Kidney epithelial cell (primary cell): ENCODE results near the gene TRMT61B. TPM values are rescaled to one million over a fixed set of nuclear protein-coding genes. Genes with fewer than 3 reads are reported as not detected.

Experiments
- DNase-seq: peaks from one replicate; pipeline ENCODE4 v3.0.0-alpha.2; 2010; ENCODE audit warnings: low read depth
- H3K27me3 ChIP-seq: 2 replicates; pipeline ENCODE4 v1.6.0; 2011; ENCODE audit warnings: low read length; ENCODE audit not compliant: control insufficient read depth, insufficient read depth
- H3K36me3 ChIP-seq: 2 replicates; pipeline ENCODE4 v1.5.1; 2011; ENCODE audit warnings: low read length; ENCODE audit not compliant: control insufficient read depth, insufficient read depth
- H3K4me3 ChIP-seq: 2 replicates; pipeline ENCODE4 v1.5.1; 2011; ENCODE audit warnings: low read depth, mild to moderate bottlenecking, control low read depth, low read length
- CTCF ChIP-seq: IDR thresholded peaks from 2 replicates; pipeline ENCODE4 v1.5.1; 2011; ENCODE audit warnings: mild to moderate bottlenecking, moderate library complexity, low read length, control low read depth, inconsistent platforms; ENCODE audit not compliant: insufficient read depth, poor library complexity, severe bottlenecking
- total RNA-seq: library from RNA; depleted of rRNA; stranded (reverse); fragments of >200 nt; gene quantifications from 2 replicates; pipeline ENCODE4 v1.2.3, GENCODE V29; 2015

The TRMT61B gene
- 9.9 and 11.3 TPM in 2 replicates for total RNA-seq

GRCh38 chr2:28870146-28870891 lies at the start of gene TRMT61B:
TSS of gene TRMT61B (minus strand) at chr2:28870309. CDS start at chr2:28870277, 32 bp downstream.
- H3K36me3 ChIP-seq: no peaks in the 10 kb centered on the region
- peak within 1 kb of the TSS; percentile 86 for H3K4me3 ChIP-seq
- no peaks in the 10 kb centered on the region for H3K27me3 ChIP-seq
- no peak for TF ChIP-seq CTCF
- peak; percentile 80 for DNase-seq

DNA sequence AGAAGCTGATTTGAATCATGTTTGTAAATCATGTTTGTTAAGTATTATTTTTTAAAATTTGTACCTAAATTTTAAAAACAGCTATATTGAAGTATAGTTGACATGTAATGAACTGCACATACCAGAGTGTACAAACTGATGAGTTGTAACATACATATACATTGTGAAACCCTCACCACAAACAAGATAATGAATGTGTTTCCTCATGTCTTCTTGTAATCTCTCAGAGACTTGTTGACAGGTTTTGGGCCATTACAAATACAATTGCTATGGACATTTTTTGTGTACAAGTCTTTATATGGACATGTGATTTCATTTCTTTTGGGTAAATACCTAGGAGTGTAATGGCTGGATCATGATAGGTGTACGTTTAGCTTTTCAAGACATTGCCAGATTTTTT lies 45.8 kb upstream of the TRMT61B start:
- no peak overlapping the region for H3K4me3 ChIP-seq
- DNase-seq: no peak
- no peak for TF ChIP-seq CTCF
- no peaks in the 10 kb centered on the region for H3K27me3 ChIP-seq
- H3K36me3 ChIP-seq: no peaks in the 10 kb centered on the region

DNA sequence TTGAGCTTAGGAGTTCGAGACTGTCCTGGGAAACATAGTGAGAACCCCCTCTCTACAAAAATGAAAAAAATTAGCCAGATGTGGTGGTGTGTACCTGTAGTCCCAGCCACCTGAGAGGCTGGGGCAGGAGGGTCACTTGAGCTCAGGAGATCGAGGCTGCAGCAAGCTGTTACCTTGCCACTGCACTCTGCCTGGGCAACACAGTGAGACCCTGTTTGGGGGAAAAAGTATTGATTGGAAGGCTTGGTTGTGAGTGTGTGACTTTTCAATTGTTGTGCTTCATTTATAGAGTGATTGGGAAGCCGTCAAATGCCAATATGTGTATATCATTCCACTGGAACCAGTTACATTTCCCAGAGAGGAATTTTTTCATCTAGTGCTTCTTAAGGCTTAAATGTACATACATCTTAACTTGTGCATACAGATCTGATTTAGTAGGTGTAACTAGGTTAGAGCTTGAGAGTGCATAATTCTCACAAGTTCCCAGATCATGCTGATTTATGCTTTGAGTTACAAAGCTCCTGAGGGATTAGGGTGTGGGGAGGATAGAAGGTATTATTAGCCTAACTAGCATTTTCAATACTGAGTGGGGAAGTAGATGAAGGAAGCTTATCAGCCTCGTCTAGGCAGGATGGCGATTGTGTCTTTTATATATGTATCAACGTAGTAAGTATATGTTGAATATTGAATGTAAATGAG lies 39.7 kb upstream of the TRMT61B start:
- H3K36me3 ChIP-seq: no peaks in the 10 kb centered on the region
- TF ChIP-seq CTCF: no peak
- DNase-seq: no peak

GRCh38 chr2:28908172-28908571 lies 38.1 kb upstream of the TRMT61B start:
- no peaks in the 10 kb centered on the region for H3K36me3 ChIP-seq
- DNase-seq: no peak
- no peak overlapping the region for H3K4me3 ChIP-seq
- H3K27me3 ChIP-seq: no peaks in the 10 kb centered on the region
- no peak for TF ChIP-seq CTCF

More for the DNA sequence above, 39.7 kb upstream of the TRMT61B start:
- Histone ChIP-seq H3K27me3 (no peaks in the 10 kb centered on the region), H3K4me3 (no peak overlapping the region)

DNA sequence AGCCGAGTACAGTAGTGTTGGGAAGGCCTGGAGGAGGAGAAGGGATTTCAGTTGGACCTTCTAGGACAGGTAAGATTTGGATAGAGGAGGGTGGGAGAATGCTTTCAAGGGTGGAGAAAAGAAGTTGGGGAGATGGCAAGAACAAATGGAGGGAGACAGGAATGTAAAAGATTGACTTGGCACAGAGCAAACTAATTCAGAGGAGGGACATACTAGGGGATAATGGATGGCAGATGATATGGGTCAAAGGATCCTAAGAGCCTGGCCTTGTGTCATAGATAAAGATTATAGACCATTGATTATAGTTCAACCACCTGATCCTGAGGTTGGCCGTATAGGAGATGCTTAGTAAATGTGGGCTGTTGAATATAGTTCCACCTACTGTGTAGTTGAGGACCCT lies 36.7 kb upstream of the TRMT61B start:
- no peaks in the 10 kb centered on the region for H3K36me3 ChIP-seq
- no peak overlapping the region for H3K4me3 ChIP-seq
- no peaks in the 10 kb centered on the region for H3K27me3 ChIP-seq
- DNase-seq: no peak
- no peak for TF ChIP-seq CTCF
